ENCODE results near the gene GPR35. TPM values are rescaled to one million over a fixed set of nuclear protein-coding genes. Genes with fewer than 3 reads are reported as not detected.

The GPR35 gene
- total RNA-seq, 1 donor from 2014 or later = 0.34 TPM

GRCh38 chr2:240645346-240645745 lies 20.1 kb downstream of the GPR35 start:
- H3K36me3 ChIP-seq = no peaks in the 10 kb centered on the region
- TF ChIP-seq, protein P1, sequence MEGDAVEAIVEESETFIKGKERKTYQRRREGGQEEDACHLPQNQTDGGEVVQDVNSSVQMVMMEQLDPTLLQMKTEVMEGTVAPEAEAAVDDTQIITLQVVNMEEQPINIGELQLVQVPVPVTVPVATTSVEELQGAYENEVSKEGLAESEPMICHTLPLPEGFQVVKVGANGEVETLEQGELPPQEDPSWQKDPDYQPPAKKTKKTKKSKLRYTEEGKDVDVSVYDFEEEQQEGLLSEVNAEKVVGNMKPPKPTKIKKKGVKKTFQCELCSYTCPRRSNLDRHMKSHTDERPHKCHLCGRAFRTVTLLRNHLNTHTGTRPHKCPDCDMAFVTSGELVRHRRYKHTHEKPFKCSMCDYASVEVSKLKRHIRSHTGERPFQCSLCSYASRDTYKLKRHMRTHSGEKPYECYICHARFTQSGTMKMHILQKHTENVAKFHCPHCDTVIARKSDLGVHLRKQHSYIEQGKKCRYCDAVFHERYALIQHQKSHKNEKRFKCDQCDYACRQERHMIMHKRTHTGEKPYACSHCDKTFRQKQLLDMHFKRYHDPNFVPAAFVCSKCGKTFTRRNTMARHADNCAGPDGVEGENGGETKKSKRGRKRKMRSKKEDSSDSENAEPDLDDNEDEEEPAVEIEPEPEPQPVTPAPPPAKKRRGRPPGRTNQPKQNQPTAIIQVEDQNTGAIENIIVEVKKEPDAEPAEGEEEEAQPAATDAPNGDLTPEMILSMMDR (IDR thresholded peaks at IDR 0.05) = no peak
- TF ChIP-seq EZH2 (IDR thresholded peaks at IDR 0.05) (no peak), EZH2phosphoT487 (IDR thresholded peaks at IDR 0.05) (no peak)
- no peaks in the 10 kb centered on the region for H3K36me3 Mint-ChIP-seq
- H3K27me3 ChIP-seq = peaks cover 15% of the 10 kb centered on the region
- H3K27me3 Mint-ChIP-seq (ENCODE audit: insufficient read depth, low read depth) = peaks cover 7% of the 10 kb centered on the region
- no peak overlapping the region for H2AFZ ChIP-seq (replicated peaks)
- no peak overlapping the region for H3K9ac ChIP-seq
- peaks cover 21% of the 10 kb centered on the region for H3K4me1 ChIP-seq
- no peak overlapping the region for H3K4me2 ChIP-seq
- H3K79me2 ChIP-seq (ENCODE audit: low read depth) = no peaks in the 10 kb centered on the region
- no peak overlapping the region for H3K27ac Mint-ChIP-seq
- no peaks in the 10 kb centered on the region for H3F3A ChIP-seq (ENCODE audit: low read depth)
- H3K27ac ChIP-seq = no peak overlapping the region
- H3K4me3 ChIP-seq = no peak overlapping the region
- no peaks in the 10 kb centered on the region for H4K20me1 ChIP-seq (ENCODE audit: low read depth)
- H3K4me3 Mint-ChIP-seq = peak overlapping the region; percentile 38
- no peaks in the 10 kb centered on the region for H3K9me3 ChIP-seq (ENCODE audit: low read depth)
- no peak for DNase-seq (ENCODE audit: low spot score)
- peaks cover 6% of the 10 kb centered on the region for H3K9me3 Mint-ChIP-seq
- H3K4me1 Mint-ChIP-seq = peaks cover 29% of the 10 kb centered on the region

DNA sequence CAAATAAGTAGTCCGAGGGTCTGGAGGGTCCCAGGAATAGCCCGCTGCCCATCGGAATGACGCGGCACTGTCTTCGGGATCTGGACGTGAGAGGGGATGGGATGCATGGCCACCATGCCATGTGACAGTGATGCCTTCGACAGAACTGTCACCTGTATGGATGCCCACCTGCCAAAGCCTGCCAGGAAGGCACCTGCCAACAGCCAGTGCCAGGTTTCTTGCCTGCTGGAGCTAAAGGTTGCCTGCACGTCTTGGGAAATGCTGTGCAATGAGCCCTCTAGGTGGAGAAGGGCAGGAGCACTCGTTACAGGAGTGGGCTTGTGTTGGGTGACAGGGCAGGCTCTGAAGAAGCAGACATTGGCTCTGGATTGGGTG lies 20.5 kb downstream of the GPR35 start:
- H3K27ac ChIP-seq = no peak overlapping the region
- DNase-seq (ENCODE audit: low spot score) = no peak
- H3K4me2 ChIP-seq = no peak overlapping the region
- H3K27me3 ChIP-seq = peaks cover 10% of the 10 kb centered on the region
- Mint-ChIP-seq H3K4me3 (peak overlapping the region; percentile 38), H3K36me3 (no peaks in the 10 kb centered on the region), H3K4me1 (peaks cover 29% of the 10 kb centered on the region), H3K27ac (no peak overlapping the region), H3K9me3 (peaks cover 6% of the 10 kb centered on the region), H3K27me3 (ENCODE audit: insufficient read depth, low read depth) (peaks cover 8% of the 10 kb centered on the region)
- no peaks in the 10 kb centered on the region for H3F3A ChIP-seq (ENCODE audit: low read depth)
- H3K36me3 ChIP-seq = no peaks in the 10 kb centered on the region
- H2AFZ ChIP-seq (replicated peaks) = no peak overlapping the region
- H3K9me3 ChIP-seq (ENCODE audit: low read depth) = no peaks in the 10 kb centered on the region
- TF ChIP-seq, protein P1 (IDR thresholded peaks at IDR 0.05) = no peak
- TF ChIP-seq EZH2 (IDR thresholded peaks at IDR 0.05) (no peak), EZH2phosphoT487 (IDR thresholded peaks at IDR 0.05) (no peak)
- no peaks in the 10 kb centered on the region for H3K79me2 ChIP-seq (ENCODE audit: low read depth)
- no peaks in the 10 kb centered on the region for H4K20me1 ChIP-seq (ENCODE audit: low read depth)
- peaks cover 21% of the 10 kb centered on the region for H3K4me1 ChIP-seq
- H3K4me3 ChIP-seq = no peak overlapping the region
- no peak overlapping the region for H3K9ac ChIP-seq

- no peak overlapping the region for H2AFZ ChIP-seq (replicated peaks)
- Mint-ChIP-seq H3K27me3 (ENCODE audit: insufficient read depth, low read depth) (peaks cover 11% of the 10 kb centered on the region), H3K9me3 (peaks cover 6% of the 10 kb centered on the region), H3K36me3 (no peaks in the 10 kb centered on the region), H3K4me1 (peaks cover 29% of the 10 kb centered on the region), H3K27ac (no peak overlapping the region), H3K4me3 (no peak overlapping the region)
- TF ChIP-seq EZH2 (IDR thresholded peaks at IDR 0.05) = no peak
- TF ChIP-seq, protein P1 (IDR thresholded peaks at IDR 0.05) = no peak
- no peak for TF ChIP-seq EZH2phosphoT487 (IDR thresholded peaks at IDR 0.05)
- H3K9me3 ChIP-seq (ENCODE audit: low read depth) = no peaks in the 10 kb centered on the region
- peaks cover 8% of the 10 kb centered on the region for H3K27me3 ChIP-seq
- no peak for DNase-seq (ENCODE audit: low spot score)
- H3K36me3 ChIP-seq = no peaks in the 10 kb centered on the region
- no peaks in the 10 kb centered on the region for H3F3A ChIP-seq (ENCODE audit: low read depth)
- H3K27ac ChIP-seq = no peak overlapping the region
- no peak overlapping the region for H3K4me2 ChIP-seq
- no peaks in the 10 kb centered on the region for H4K20me1 ChIP-seq (ENCODE audit: low read depth)
- H3K4me3 ChIP-seq = no peak overlapping the region
- no peak overlapping the region for H3K9ac ChIP-seq
- H3K79me2 ChIP-seq (ENCODE audit: low read depth) = no peaks in the 10 kb centered on the region
- H3K4me1 ChIP-seq = peaks cover 21% of the 10 kb centered on the region
Observed at GRCh38 chr2:240646176-240646899, 21.1 kb downstream of the GPR35 start.
